LNCaP clone FGC (cell line): Measurements from ENCODE around the gene PLAAT2.
"Not testable (repeated sequence)": the region's sequence is repeated elsewhere in the genome, so short reads cannot be mapped to it uniquely, and the experiment has no call there.

ENCODE experiments used
- DNase-seq: peaks from one replicate; pipeline ENCODE4 v3.0.0-alpha.2; 2011; ENCODE audit warnings: low read depth
- H3K4me3 ChIP-seq: 2 replicates; pipeline ENCODE4 v1.5.1; 2011; ENCODE audit warnings: mild to moderate bottlenecking, low read depth, low read length, control low read depth
- TF ChIP-seq, protein P1 (sequence below): IDR thresholded peaks from 2 replicates; pipeline ENCODE4 v1.5.1; 2012; ENCODE audit warnings: mild to moderate bottlenecking; ENCODE audit not compliant: control insufficient read depth, insufficient read depth; ENCODE audit errors: extremely low read depth

PLAAT2 gene

DNA sequence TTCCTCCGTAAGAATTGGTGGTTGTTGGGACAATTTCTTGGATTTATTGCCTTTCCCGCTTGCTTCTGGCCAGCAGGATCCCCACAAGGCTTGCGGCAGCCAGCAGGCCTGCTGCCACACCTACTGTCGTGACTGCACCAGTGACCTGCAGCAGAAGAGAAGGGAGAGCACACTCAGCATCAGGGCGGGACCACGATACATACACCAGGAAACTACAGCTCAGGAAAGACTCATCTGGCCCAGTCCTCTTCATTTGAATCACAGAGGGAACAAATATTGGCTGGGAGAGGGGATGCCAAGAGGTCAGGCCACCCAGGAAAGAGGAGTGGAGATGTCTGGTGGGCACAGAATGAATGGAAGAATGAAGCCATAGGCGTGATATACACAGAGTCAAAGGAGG, 10.3 kb downstream of the PLAAT2 start:
- TF ChIP-seq, protein P1, sequence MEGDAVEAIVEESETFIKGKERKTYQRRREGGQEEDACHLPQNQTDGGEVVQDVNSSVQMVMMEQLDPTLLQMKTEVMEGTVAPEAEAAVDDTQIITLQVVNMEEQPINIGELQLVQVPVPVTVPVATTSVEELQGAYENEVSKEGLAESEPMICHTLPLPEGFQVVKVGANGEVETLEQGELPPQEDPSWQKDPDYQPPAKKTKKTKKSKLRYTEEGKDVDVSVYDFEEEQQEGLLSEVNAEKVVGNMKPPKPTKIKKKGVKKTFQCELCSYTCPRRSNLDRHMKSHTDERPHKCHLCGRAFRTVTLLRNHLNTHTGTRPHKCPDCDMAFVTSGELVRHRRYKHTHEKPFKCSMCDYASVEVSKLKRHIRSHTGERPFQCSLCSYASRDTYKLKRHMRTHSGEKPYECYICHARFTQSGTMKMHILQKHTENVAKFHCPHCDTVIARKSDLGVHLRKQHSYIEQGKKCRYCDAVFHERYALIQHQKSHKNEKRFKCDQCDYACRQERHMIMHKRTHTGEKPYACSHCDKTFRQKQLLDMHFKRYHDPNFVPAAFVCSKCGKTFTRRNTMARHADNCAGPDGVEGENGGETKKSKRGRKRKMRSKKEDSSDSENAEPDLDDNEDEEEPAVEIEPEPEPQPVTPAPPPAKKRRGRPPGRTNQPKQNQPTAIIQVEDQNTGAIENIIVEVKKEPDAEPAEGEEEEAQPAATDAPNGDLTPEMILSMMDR: no peak
- H3K4me3 ChIP-seq: no peak overlapping the region
- no peak for DNase-seq

DNA sequence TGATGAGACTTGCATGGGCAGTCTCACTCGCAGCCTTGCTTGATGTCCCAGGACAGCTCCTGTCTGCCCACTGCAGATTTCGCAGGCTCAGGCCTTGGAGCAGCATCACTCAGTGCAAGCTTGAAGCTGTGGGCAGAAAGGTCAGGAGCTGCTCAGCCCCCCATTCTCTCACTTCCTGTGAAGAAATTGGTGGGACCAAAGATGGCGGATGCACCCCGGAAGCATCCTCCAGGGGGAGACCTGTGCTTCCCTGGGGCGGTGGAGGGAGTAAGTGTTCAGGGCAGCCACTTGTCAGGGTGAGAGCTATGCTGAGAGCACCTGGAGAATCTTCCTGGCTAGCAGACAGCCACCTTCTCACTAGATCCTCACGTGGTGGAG, 11.3 kb downstream of the PLAAT2 start:
- H3K4me3 ChIP-seq: no peak overlapping the region
- TF ChIP-seq, protein P1: no peak
- no peak for DNase-seq

DNA sequence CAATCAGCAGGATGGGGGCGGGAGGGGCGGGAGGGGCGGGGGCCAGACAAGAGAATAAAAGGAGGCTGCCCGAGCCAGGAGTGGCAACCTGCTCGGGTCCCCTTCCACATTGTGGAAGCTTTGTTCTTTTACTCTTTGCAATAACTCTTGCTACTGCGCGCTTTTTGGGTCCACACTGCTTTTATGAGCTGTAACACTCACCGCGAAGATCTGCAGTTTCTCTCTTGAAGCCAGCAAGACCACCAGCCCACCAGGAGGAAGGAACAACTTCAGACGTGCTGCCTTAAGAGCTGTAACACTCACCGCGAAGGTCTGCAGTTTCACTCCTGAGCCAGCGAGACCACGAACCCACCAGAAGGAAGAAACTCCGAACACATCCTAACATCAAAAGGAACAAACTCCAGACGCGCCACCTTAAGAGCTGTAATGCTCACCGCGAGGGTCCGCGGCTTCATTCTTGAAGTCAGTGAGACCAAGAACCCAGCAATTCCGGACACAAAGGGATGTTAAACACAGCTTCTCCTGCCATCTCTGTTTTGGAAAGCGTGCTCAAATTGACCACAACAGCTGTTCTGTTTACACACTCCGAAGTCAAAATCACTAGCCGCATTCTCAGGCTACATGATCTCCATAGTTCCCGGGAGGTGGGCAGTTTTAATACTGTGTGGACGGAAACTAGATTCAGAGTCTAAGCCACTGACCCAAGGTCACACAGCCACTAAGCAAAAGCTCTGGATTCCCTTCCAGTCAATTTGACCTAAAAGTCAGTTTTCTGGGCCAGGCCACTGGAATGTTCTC, 11.9 kb downstream of the PLAAT2 start:
- TF ChIP-seq, protein P1: no peak

DNA sequence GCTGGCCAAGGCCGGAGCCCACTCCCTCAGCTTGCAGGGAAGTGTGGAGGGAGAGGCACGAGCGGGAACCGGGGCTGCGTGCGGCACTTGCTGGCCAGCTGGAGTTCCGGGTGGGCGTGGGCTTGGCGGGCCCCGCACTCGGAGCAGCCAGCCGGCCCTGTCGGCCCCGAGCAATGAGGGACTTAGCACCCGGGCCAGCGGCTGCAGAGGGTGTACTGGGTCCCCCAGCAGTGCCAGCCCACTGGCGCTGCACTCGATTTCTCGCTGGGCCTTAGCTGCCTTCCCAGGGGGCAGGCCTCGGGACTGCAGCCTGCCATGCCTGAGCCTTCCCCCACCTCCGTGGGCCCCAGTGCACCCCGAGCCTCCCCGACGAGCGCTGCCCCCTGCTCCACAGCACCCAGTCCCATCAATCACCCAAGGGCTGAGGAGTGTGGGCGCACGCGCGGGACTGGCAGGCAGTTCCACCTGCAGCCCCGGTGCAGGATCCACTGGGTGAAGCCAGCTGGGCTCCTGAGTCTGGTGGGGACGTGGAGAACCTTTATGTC, 13.0 kb downstream of the PLAAT2 start:
- not testable (repeated sequence) for DNase-seq

More for the DNA sequence above, 11.9 kb downstream of the PLAAT2 start:
- DNase-seq: no peak
- H3K4me3 ChIP-seq: no peak overlapping the region

DNA sequence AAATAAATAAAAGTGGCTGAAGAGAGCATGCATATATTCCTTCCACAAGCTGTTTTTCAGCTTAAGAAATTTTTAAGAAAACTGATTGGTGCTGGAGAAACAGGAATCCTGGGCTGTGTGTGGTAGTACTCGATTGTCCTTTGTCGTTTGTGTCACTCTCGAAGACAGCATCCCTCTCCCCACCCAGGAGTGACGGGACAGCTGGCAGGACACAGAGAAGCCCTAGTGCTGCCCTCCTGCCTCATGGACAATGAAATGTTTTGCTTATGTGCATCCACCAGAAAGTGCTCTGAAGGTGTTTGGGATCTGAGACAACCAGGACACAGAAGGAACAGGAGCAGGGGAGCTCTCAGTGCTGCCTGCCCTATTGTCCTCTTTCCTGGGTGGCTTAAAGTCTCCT, 13.8 kb downstream of the PLAAT2 start:
- no peak overlapping the region for H3K4me3 ChIP-seq
- DNase-seq: no peak
- TF ChIP-seq, protein P1: no peak

More for the DNA sequence above, 13.0 kb downstream of the PLAAT2 start:
- not testable (repeated sequence) for H3K4me3 ChIP-seq

DNA sequence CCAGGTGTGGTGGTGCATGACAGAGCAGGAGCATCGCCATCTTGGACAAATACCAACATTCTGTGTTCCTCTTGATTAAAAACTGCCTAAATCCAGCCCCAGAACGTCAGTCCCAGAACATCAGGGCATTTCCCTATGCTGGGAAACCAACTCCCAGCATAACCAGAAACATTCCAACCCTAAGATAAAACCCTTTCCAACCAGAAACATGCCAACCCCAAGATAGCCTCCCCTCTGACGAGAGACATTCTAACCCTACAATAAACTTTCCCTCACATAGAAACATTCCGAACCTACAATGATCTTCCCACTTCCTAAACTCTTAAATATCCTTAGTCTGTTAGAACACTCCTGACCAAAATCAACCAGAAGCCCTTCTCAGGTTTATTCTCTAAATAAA, 15.0 kb downstream of the PLAAT2 start:
- H3K4me3 ChIP-seq: no peak overlapping the region
- no peak for DNase-seq
- TF ChIP-seq, protein P1: no peak

DNA sequence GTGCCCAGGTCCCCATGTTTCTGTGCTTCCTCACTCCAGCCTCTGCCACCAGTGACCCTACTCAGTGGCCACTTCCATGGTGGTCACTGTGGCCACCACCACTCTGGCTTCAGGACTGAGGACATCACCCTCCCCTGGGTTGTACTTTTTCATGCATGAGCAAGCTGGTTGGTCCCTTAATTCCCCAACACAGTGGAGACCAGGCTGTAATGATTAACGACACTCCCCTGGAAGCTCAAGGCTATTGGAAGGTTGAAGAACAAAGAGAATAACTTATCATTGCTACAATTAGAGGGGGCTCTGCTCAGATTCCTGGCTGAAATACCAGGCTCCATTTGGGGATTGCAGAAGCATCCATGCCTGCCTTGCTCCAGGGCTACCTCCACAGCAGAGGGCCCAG, 16.1 kb downstream of the PLAAT2 start:
- no peak for DNase-seq
- no peak overlapping the region for H3K4me3 ChIP-seq
- TF ChIP-seq, protein P1: no peak
